ENCODE results near the gene UNK. TPM values are rescaled to one million over a fixed set of nuclear protein-coding genes. Genes with fewer than 3 reads are reported as not detected.

Gene UNK
- total and polyA plus RNA-seq, 9 of the 15 experiments (the other 6 are each of a cell fraction or from before 2014, with no cell fraction given): 12.8 to 38.6 (median 24.8) TPM

DNA sequence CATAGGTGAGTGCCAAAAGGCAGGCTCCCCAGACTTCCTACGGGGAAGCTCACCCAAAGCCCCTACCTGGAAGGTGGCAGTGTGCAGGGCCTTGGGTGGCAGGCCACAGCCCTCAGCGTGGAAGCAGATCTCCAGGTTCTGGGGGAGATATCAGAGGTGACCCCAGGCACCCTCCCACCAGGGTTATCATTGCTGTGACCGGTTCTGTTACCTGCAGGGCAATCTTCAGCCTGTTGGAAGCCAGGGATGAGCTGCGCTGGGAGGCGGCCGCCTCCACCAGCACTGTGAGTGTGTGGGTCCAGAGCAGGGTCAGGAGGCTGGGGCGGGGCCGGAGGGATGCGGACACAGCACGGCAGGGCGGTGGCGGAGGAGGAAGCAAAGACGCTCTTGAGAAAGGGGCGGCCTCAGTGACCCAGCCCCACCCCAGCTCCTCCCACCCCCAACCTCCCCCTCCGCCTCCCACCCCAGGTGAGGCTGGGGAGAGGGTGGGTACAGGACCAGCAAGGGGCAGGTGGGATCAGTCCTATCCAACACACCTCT, 46.5 kb downstream of the UNK start:
- no peak overlapping the region for H3K27ac ChIP-seq (ENCODE audit: extremely low read depth, low read depth, low read length)
- 0 out of 2 replicates have a peak, but pooled peaks cover 4% of the 10 kb centered on the region for H4K20me1 ChIP-seq (replicated peaks; ENCODE audit: control insufficient read depth, insufficient read depth, low read length)
- peaks cover 93% of the 10 kb centered on the region; the same call in 2 of the 3 replicates for H3K36me3 ChIP-seq (ENCODE audit: control insufficient read depth, insufficient read depth, low read length)
- no peak overlapping the region for H2AFZ ChIP-seq (ENCODE audit: low read depth, low read length)
- H3K79me2 ChIP-seq (ENCODE audit: control insufficient read depth, insufficient read depth, low read length): peaks cover 3% of the 10 kb centered on the region; the same call in 1 of the 3 replicates
- WGBS (ENCODE audit: insufficient coverage, low coverage, missing lambda C conversion rate): 77% methylated on average over 14 of the region's 15 CpGs
- ATAC-seq (no peak), DNase-seq (ENCODE audit: extremely low read depth in 1 of 4, low spot score in 3 of 4) (peak in 2 of 4 experiments; percentile 50 to 60), FAIRE-seq (no peak)
- BruUV-seq (replicated peaks): no TSS peak
- in situ Hi-C loops (cut with MboI) (no loop called here), intact Hi-C loops (cut with micrococcal nuclease) (no loop called here)
- peaks cover 0 to 58% of the 10 kb centered on the region in 2 experiments; a peak in 3 of 5 replicates for H3K4me1 ChIP-seq (replicated peaks in 1 of 2; ENCODE audit: control insufficient read depth in 2 of 2, insufficient read depth in 2 of 2, low read length in 2 of 2)
- no peaks in the 10 kb centered on the region for H3K9me1 ChIP-seq (ENCODE audit: control insufficient read depth, insufficient read depth, low read length)
- H3K9ac ChIP-seq (ENCODE audit: insufficient read depth in 1 of 2, low read depth in 2 of 2, low read length in 2 of 2): peak overlapping the region in 1 of 2 experiments; percentile 72; a peak in 2 of 4 replicates
- H3K9me3 ChIP-seq (replicated peaks; ENCODE audit: control insufficient read depth, insufficient read depth, low read depth, low read length): no peaks in the 10 kb centered on the region
- H3K4me3 ChIP-seq: no peak overlapping the region
- H3K27me3 ChIP-seq (ENCODE audit: control insufficient read depth in 2 of 2, insufficient read depth in 2 of 2, low read length in 2 of 2): no peaks in the 10 kb centered on the region
- no peak overlapping the region for H3K4me2 ChIP-seq (ENCODE audit: insufficient read depth, low read length)
- ChIA-PET POLR2A (interaction anchor here (1.0 to 3.5 kb wide), 10 partner anchors 8 to 58 kb away, joined by 3 to 15 read pairs (median 8); partner anchors contain the start of gene UNC13D), CTCF (ENCODE audit: low intra/inter-chr PET ratio) (no interaction called here)
- TF ChIP-seq SRSF1 (IDR thresholded peaks at IDR 0.05; ENCODE audit: low read depth, low read length) (no peak), POLR2G (IDR thresholded peaks at IDR 0.05; ENCODE audit: low read depth, low read length) (0 out of 2 replicates have a peak, but pooled peaks have one; percentile 19)

DNA sequence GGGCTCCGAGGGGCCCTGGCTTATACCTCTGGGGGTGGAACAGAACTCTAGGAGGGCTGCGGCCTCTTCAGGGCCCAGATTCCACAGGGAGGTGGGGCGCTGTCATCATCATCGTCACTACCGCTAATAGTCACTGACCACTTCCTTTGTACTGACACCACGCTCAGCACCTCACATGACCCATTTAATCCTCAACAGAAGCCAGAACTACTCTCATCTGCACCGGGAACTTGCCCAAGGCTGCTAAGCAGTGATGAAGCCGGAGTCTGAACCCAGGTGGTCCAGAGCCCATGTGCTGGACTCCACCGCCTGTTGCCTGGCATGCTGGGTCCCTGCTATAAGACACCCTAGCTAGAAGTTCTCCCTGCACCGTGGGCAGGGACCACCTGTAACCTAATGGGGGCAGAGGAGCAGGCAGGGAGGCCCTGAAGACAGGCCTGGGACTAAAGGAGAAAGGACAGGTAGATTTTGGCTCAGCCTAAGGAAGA, 47.6 kb downstream of the UNK start:
- in situ Hi-C loops (cut with MboI) (no loop called here), intact Hi-C loops (cut with micrococcal nuclease) (no loop called here)
- peaks cover 0 to 64% of the 10 kb centered on the region in 2 experiments; a peak in 3 of 5 replicates for H3K4me1 ChIP-seq (replicated peaks in 1 of 2; ENCODE audit: control insufficient read depth in 2 of 2, insufficient read depth in 2 of 2, low read length in 2 of 2)
- ChIA-PET CTCF (ENCODE audit: low intra/inter-chr PET ratio) (no interaction called here), POLR2A (interaction anchor here (0.6 to 4.8 kb wide), 6 partner anchors 11 to 261 kb away, joined by 3 to 46 read pairs (median 6); partner anchors contain the start of gene UNC13D)
- no peak overlapping the region for H3K4me3 ChIP-seq
- H3K27ac ChIP-seq (ENCODE audit: extremely low read depth, low read depth, low read length): no peak overlapping the region
- WGBS (ENCODE audit: insufficient coverage, low coverage, missing lambda C conversion rate): 73% methylated on average over 8 of the region's 10 CpGs
- H3K9me1 ChIP-seq (ENCODE audit: control insufficient read depth, insufficient read depth, low read length): no peaks in the 10 kb centered on the region
- DNase-seq (ENCODE audit: extremely low read depth in 1 of 4, low spot score in 3 of 4) (no peak), FAIRE-seq (no peak), ATAC-seq (no peak)
- no peaks in the 10 kb centered on the region for H3K27me3 ChIP-seq (ENCODE audit: control insufficient read depth in 2 of 2, insufficient read depth in 2 of 2, low read length in 2 of 2)
- peak overlapping the region in 1 of 2 experiments; percentile 81; a peak in 1 of 4 replicates for H3K9ac ChIP-seq (ENCODE audit: insufficient read depth in 1 of 2, low read depth in 2 of 2, low read length in 2 of 2)
- no peak overlapping the region for H2AFZ ChIP-seq (ENCODE audit: low read depth, low read length)
- peaks cover 3% of the 10 kb centered on the region; the same call in 1 of the 3 replicates for H3K79me2 ChIP-seq (ENCODE audit: control insufficient read depth, insufficient read depth, low read length)
- H3K4me2 ChIP-seq (ENCODE audit: insufficient read depth, low read length): no peak overlapping the region
- no peaks in the 10 kb centered on the region for H3K9me3 ChIP-seq (replicated peaks; ENCODE audit: control insufficient read depth, insufficient read depth, low read depth, low read length)
- peaks cover 95% of the 10 kb centered on the region; the same call in 2 of the 3 replicates for H3K36me3 ChIP-seq (ENCODE audit: control insufficient read depth, insufficient read depth, low read length)
- BruUV-seq (replicated peaks): no TSS peak
- 0 out of 2 replicates have a peak, but pooled peaks cover 4% of the 10 kb centered on the region for H4K20me1 ChIP-seq (replicated peaks; ENCODE audit: control insufficient read depth, insufficient read depth, low read length)
- TF ChIP-seq, protein P1, sequence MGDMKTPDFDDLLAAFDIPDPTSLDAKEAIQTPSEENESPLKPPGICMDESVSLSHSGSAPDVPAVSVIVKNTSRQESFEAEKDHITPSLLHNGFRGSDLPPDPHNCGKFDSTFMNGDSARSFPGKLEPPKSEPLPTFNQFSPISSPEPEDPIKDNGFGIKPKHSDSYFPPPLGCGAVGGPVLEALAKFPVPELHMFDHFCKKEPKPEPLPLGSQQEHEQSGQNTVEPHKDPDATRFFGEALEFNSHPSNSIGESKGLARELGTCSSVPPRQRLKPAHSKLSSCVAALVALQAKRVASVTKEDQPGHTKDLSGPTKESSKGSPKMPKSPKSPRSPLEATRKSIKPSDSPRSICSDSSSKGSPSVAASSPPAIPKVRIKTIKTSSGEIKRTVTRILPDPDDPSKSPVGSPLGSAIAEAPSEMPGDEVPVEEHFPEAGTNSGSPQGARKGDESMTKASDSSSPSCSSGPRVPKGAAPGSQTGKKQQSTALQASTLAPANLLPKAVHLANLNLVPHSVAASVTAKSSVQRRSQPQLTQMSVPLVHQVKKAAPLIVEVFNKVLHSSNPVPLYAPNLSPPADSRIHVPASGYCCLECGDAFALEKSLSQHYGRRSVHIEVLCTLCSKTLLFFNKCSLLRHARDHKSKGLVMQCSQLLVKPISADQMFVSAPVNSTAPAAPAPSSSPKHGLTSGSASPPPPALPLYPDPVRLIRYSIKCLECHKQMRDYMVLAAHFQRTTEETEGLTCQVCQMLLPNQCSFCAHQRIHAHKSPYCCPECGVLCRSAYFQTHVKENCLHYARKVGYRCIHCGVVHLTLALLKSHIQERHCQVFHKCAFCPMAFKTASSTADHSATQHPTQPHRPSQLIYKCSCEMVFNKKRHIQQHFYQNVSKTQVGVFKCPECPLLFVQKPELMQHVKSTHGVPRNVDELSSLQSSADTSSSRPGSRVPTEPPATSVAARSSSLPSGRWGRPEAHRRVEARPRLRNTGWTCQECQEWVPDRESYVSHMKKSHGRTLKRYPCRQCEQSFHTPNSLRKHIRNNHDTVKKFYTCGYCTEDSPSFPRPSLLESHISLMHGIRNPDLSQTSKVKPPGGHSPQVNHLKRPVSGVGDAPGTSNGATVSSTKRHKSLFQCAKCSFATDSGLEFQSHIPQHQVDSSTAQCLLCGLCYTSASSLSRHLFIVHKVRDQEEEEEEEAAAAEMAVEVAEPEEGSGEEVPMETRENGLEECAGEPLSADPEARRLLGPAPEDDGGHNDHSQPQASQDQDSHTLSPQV (IDR thresholded peaks at IDR 0.05): no peak
- no peak for TF ChIP-seq FIP1L1 (IDR thresholded peaks at IDR 0.05; ENCODE audit: low read depth, low read length, poor library complexity, severe bottlenecking)
- TF ChIP-seq, protein P2, sequence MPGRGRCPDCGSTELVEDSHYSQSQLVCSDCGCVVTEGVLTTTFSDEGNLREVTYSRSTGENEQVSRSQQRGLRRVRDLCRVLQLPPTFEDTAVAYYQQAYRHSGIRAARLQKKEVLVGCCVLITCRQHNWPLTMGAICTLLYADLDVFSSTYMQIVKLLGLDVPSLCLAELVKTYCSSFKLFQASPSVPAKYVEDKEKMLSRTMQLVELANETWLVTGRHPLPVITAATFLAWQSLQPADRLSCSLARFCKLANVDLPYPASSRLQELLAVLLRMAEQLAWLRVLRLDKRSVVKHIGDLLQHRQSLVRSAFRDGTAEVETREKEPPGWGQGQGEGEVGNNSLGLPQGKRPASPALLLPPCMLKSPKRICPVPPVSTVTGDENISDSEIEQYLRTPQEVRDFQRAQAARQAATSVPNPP (IDR thresholded peaks at IDR 0.05; ENCODE audit: borderline replicate concordance, insufficient read depth, insufficient read length): no peak
